Epidermal melanocyte (primary cell): ENCODE data around the gene PARP1.

ENCODE experiments used
- DNase-seq: peaks from one replicate; pipeline ENCODE4 v3.0.0; 2011; ENCODE audit warnings: low spot score; ENCODE audit not compliant: insufficient read length

PARP1 gene

GRCh38 chr1:226381226-226381998 is 26.5 kb downstream of the PARP1 start:
- DNase-seq = no peak

- no peak for DNase-seq
These were observed 29.8 kb downstream of the PARP1 start for GRCh38 chr1:226378071-226378470.

GRCh38 chr1:226376300-226376699 is 31.6 kb downstream of the PARP1 start:
- DNase-seq = no peak

- no peak for DNase-seq
These were observed 34.5 kb downstream of the PARP1 start for GRCh38 chr1:226373376-226373775.

GRCh38 chr1:226372885-226373284 is 35.0 kb downstream of the PARP1 start:
- DNase-seq = no peak

- no peak for DNase-seq
These were observed 35.9 kb downstream of the PARP1 start for GRCh38 chr1:226371866-226372490.

- DNase-seq = no peak
These were observed 36.7 kb downstream of the PARP1 start for GRCh38 chr1:226371027-226371694.

- no peak for DNase-seq
These were observed 37.6 kb downstream of the PARP1 start for GRCh38 chr1:226370144-226370923.

- no peak for DNase-seq
These were observed 38.8 kb downstream of the PARP1 start for GRCh38 chr1:226369110-226369509.

- no peak for DNase-seq
These were observed 41.6 kb downstream of the PARP1 start for GRCh38 chr1:226366290-226366689.

GRCh38 chr1:226365831-226366231 is 42.1 kb downstream of the PARP1 start:
- DNase-seq = no peak

- no peak for DNase-seq
These were observed 42.9 kb downstream of the PARP1 start for GRCh38 chr1:226364901-226365565.

- no peak for DNase-seq
These were observed 43.4 kb downstream of the PARP1 start for GRCh38 chr1:226364514-226364899.

- DNase-seq = no peak
These were observed 43.9 kb downstream of the PARP1 start for GRCh38 chr1:226363801-226364513.

GRCh38 chr1:226362891-226363447 is 44.9 kb downstream of the PARP1 start:
- no peak for DNase-seq

GRCh38 chr1:226362361-226362760 is 45.5 kb downstream of the PARP1 start:
- no peak for DNase-seq

- no peak for DNase-seq
These were observed 47.7 kb downstream of the PARP1 start for GRCh38 chr1:226360106-226360746.

GRCh38 chr1:226357416-226357815 is 50.5 kb downstream of the PARP1 start:
- DNase-seq = no peak

GRCh38 chr1:226355669-226356551 is 52.0 kb downstream of the PARP1 start:
- DNase-seq = peak; percentile 42
